Brain microvascular endothelial cell (primary cell): Measurements from ENCODE around the gene HS3ST2.
"Not testable (repeated sequence)": the region's sequence is repeated elsewhere in the genome, so short reads cannot be mapped to it uniquely, and the experiment has no call there.

ENCODE experiments used
- DNase-seq: peaks from one replicate; pipeline ENCODE4 v3.0.0-alpha.2; 2020
- H3K27ac ChIP-seq: fragments of 250-450 bp; sonication (Bioruptor Pico); 2 replicates; pipeline ENCODE4 v1.5.1; 2020; ENCODE audit warnings: mild to moderate bottlenecking, moderate library complexity
- H3K27me3 ChIP-seq: fragments of 250-450 bp; sonication (Bioruptor Pico); replicated peaks from 2 replicates; pipeline ENCODE4 v1.5.1; 2020; ENCODE audit warnings: mild to moderate bottlenecking
- H3K36me3 ChIP-seq: fragments of 250-450 bp; sonication (Bioruptor Pico); replicated peaks from 2 replicates; pipeline ENCODE4 v1.5.1; 2020; ENCODE audit warnings: mild to moderate bottlenecking
- H3K4me3 ChIP-seq: 2 replicates; pipeline ENCODE4 v1.5.1; 2011; ENCODE audit warnings: low read depth, mild to moderate bottlenecking, control low read depth, low read length, moderate library complexity
- CTCF ChIP-seq: IDR thresholded peaks from 2 replicates; pipeline ENCODE4 v1.5.1; 2011; ENCODE audit warnings: low read depth, mild to moderate bottlenecking, moderate library complexity, low read length, control low read depth, inconsistent platforms; ENCODE audit errors: missing control alignments
- in situ Hi-C: cut with HindIII; loops from 2 replicates; pipeline ENCODE4 v1.10.0; 2017; ENCODE audit warnings: low sequenced_read_pairs, low pct_ligation_motif_present

Gene HS3ST2

GRCh38 chr16:22898131-22898530, 84.2 kb downstream of the HS3ST2 start:
- no peak for DNase-seq
- H3K27me3 ChIP-seq = no peaks in the 10 kb centered on the region
- in situ Hi-C loops = no loop called here
- no peak overlapping the region for H3K27ac ChIP-seq
- no peak overlapping the region for H3K4me3 ChIP-seq
- H3K36me3 ChIP-seq = no peaks in the 10 kb centered on the region
- TF ChIP-seq CTCF = no peak

- H3K36me3 ChIP-seq = no peaks in the 10 kb centered on the region
- DNase-seq = peak; percentile 49
- H3K27ac ChIP-seq = no peak overlapping the region
- peak; percentile 83 for TF ChIP-seq CTCF
- H3K27me3 ChIP-seq = no peaks in the 10 kb centered on the region
- no peak overlapping the region for H3K4me3 ChIP-seq
- in situ Hi-C loops = no loop called here
Measured at GRCh38 chr16:22898874-22899348, 84.9 kb downstream of the HS3ST2 start.

GRCh38 chr16:22899567-22899966, 85.6 kb downstream of the HS3ST2 start:
- H3K27ac ChIP-seq, H3K4me3 ChIP-seq, H3K27me3 ChIP-seq, in situ Hi-C loops, DNase-seq, H3K36me3 ChIP-seq: not testable (repeated sequence)

- no peak overlapping the region for H3K27ac ChIP-seq
- H3K27me3 ChIP-seq = no peaks in the 10 kb centered on the region
Measured at GRCh38 chr16:22900863-22901262, 86.9 kb downstream of the HS3ST2 start.

GRCh38 chr16:22901563-22901962, 87.6 kb downstream of the HS3ST2 start:
- in situ Hi-C loops = no loop called here
- DNase-seq = no peak
- Histone ChIP-seq H3K36me3 (no peaks in the 10 kb centered on the region), H3K4me3 (no peak overlapping the region), H3K27me3 (no peaks in the 10 kb centered on the region), H3K27ac (no peak overlapping the region)
- no peak for TF ChIP-seq CTCF

More at GRCh38 chr16:22900863-22901262, 86.9 kb downstream of the HS3ST2 start:
- no peak for TF ChIP-seq CTCF
- no peaks in the 10 kb centered on the region for H3K36me3 ChIP-seq
- DNase-seq = no peak
- no peak overlapping the region for H3K4me3 ChIP-seq
- in situ Hi-C loops = no loop called here

GRCh38 chr16:22903716-22904115, 89.8 kb downstream of the HS3ST2 start:
- no peak for DNase-seq
- Histone ChIP-seq H3K27me3 (no peaks in the 10 kb centered on the region), H3K4me3 (no peak overlapping the region), H3K27ac (no peak overlapping the region), H3K36me3 (no peaks in the 10 kb centered on the region)
- in situ Hi-C loops = no loop called here
- no peak for TF ChIP-seq CTCF
